Esophagus mucosa (tissue), 1 donor: ENCODE measurements around the gene IPO8. TPM values are rescaled to one million over a fixed set of nuclear protein-coding genes. Genes with fewer than 3 reads are reported as not detected.
A peak's percentile ranks its signal among the peaks of the same experiment; 100 is the strongest.
"Not testable (repeated sequence)": the region's sequence is repeated elsewhere in the genome, so short reads cannot be mapped to it uniquely, and the experiment has no call there.

Experiments
- ATAC-seq: fragments of 200-7000 bp; cut with Tn5 transposase; one replicate; pipeline ENCODE4 v1.9.1; 2020
- total RNA-seq: library from RNA; stranded (reverse); gene quantifications from one replicate; pipeline ENCODE4 v1.2.4, GENCODE V29; 2023
- donor health status: DM: yes; HTN: yes; CAD: no.

The IPO8 gene
- total RNA-seq, 1 donor from 2014 or later: 29.7 TPM

GRCh38 chr12:30687265-30687986 is 8.2 kb downstream of the IPO8 start:
- ATAC-seq: no peak

- no peak for ATAC-seq
These were observed 16.4 kb downstream of the IPO8 start for GRCh38 chr12:30679241-30679640.

GRCh38 chr12:30678221-30678620 is 17.4 kb downstream of the IPO8 start:
- no peak for ATAC-seq

- ATAC-seq: no peak
These were observed 34.5 kb downstream of the IPO8 start for GRCh38 chr12:30661210-30661609.

GRCh38 chr12:30652034-30652696 is 43.5 kb downstream of the IPO8 start:
- no peak for ATAC-seq

- ATAC-seq: no peak
These were observed 48.8 kb downstream of the IPO8 start for GRCh38 chr12:30646821-30647220.

- no peak for ATAC-seq
These were observed 52.3 kb downstream of the IPO8 start for GRCh38 chr12:30643366-30643765.

- ATAC-seq: no peak
These were observed 55.3 kb downstream of the IPO8 start for GRCh38 chr12:30640392-30640791.

GRCh38 chr12:30635385-30635784 is 60.3 kb downstream of the IPO8 start:
- no peak for ATAC-seq

- no peak for ATAC-seq
These were observed 63.9 kb downstream of the IPO8 start for GRCh38 chr12:30631740-30632139.

- ATAC-seq: no peak
These were observed 64.7 kb downstream of the IPO8 start for GRCh38 chr12:30630979-30631285.

GRCh38 chr12:30630076-30630978 is 65.3 kb downstream of the IPO8 start:
- no peak for ATAC-seq

GRCh38 chr12:30626847-30627246 is 68.8 kb downstream of the IPO8 start:
- no peak for ATAC-seq

GRCh38 chr12:30624009-30624408 is 71.7 kb downstream of the IPO8 start:
- no peak for ATAC-seq

GRCh38 chr12:30622509-30622908 is 73.2 kb downstream of the IPO8 start:
- ATAC-seq: peak; percentile 92

- not testable (repeated sequence) for ATAC-seq
These were observed 73.9 kb downstream of the IPO8 start for GRCh38 chr12:30621663-30622241.

GRCh38 chr12:30617346-30618016 is 78.2 kb downstream of the IPO8 start:
- no peak for ATAC-seq

GRCh38 chr12:30614031-30614430 is 81.6 kb downstream of the IPO8 start:
- ATAC-seq: no peak

- ATAC-seq: no peak
These were observed 82.4 kb downstream of the IPO8 start for GRCh38 chr12:30613119-30613830.

GRCh38 chr12:30610718-30611117 is 85.0 kb downstream of the IPO8 start:
- no peak for ATAC-seq

- not testable (repeated sequence) for ATAC-seq
These were observed 85.8 kb downstream of the IPO8 start for GRCh38 chr12:30609819-30610218.

- ATAC-seq: not testable (repeated sequence)
These were observed 91.4 kb downstream of the IPO8 start for GRCh38 chr12:30604302-30604701.
